DND-41 (cell line): ENCODE data around the gene CADM2.

ENCODE experiments used
- CTCF ChIP-seq: IDR thresholded peaks from 2 replicates; pipeline ENCODE4 v1.5.1; 2012; ENCODE audit warnings: borderline replicate concordance, low read length, moderate library complexity, mild to moderate bottlenecking; ENCODE audit not compliant: poor library complexity, severe bottlenecking; ENCODE audit errors: extremely low read depth
- EZH2 ChIP-seq: IDR thresholded peaks from 3 replicates; pipeline ENCODE4 v1.6.1; 2012; ENCODE audit warnings: borderline replicate concordance, low read depth, mild to moderate bottlenecking, moderate library complexity, low read length, inconsistent platforms; ENCODE audit not compliant: severe bottlenecking

- TF ChIP-seq CTCF = no peak
- TF ChIP-seq EZH2 = no peak
Observed at GRCh38 chr3:85533586-85533985, 574.8 kb downstream of the CADM2 start.
